Measurements from ENCODE around the gene UGT1A1.

- TF ChIP-seq CREB1 (IDR thresholded peaks at IDR 0.05; ENCODE audit: low read depth), result no peak
- TF ChIP-seq REST (IDR thresholded peaks at IDR 0.05; ENCODE audit: low read depth), result no peak
- no peak for TF ChIP-seq EGR1 (IDR thresholded peaks at IDR 0.05)
Measured at GRCh38 chr2:233796254-233796653, 36.2 kb downstream of the UGT1A1 start.

Data from Ishikawa (cell line).